IMR-90 (cell line): ENCODE measurements around the gene CCDC150. TPM values are rescaled to one million over a fixed set of nuclear protein-coding genes. Genes with fewer than 3 reads are reported as not detected.

Experiments used
- ATAC-seq: fragments of 200-7000 bp; cut with Tn5 transposase; 2 replicates; pipeline ENCODE4 v1.9.1; 2020; ENCODE audit warnings: low read depth, mild to moderate bottlenecking, moderate library complexity
- BruUV-seq: library from RNA; stranded (reverse); fragments of 400-500 nt; replicated peaks from 2 replicates; lab custom pipeline; 2021; lab: Mats Ljungman, UMichigan
- CTCF ChIA-PET: fragments of 300-600 bp; formaldehyde crosslinking; extraction: SDS; loops from one replicate; lab custom pipeline; 2021; ENCODE audit warnings: antibody characterized with exemption; lab: Yijun Ruan, JAX
- POLR2A ChIA-PET: fragments of 300-600 bp; sonication (Branson Sonifier 250); formaldehyde crosslinking; loops from one replicate; lab custom pipeline; 2022; ENCODE audit warnings: antibody characterized with exemption; ENCODE audit not compliant: unreplicated experiment; lab: Charles Lee
- DNase-seq: peaks from one replicate; pipeline ENCODE4 v3.0.0; 2013
- H2AFZ ChIP-seq: replicated peaks from 2 replicates; pipeline ENCODE3; 2013; ENCODE audit warnings: low read length, mild to moderate bottlenecking; ENCODE audit not compliant: poor library complexity
- H2AK5ac ChIP-seq: 2 replicates; pipeline ENCODE4 v1.6.1; 2013; ENCODE audit warnings: low read depth, low read length, inconsistent platforms
- H2AK9ac ChIP-seq: replicated peaks from 2 replicates; pipeline ENCODE3; 2013; ENCODE audit warnings: mild to moderate bottlenecking, low read depth, low read length, moderate library complexity; ENCODE audit not compliant: poor library complexity
- H2BK120ac ChIP-seq: 2 replicates; pipeline ENCODE4 v1.6.1; 2013; ENCODE audit warnings: low read depth, low read length, inconsistent platforms
- H2BK15ac ChIP-seq: 3 replicates; pipeline ENCODE4 v1.6.1; 2013; ENCODE audit warnings: low read depth, low read length, inconsistent platforms
- H2BK20ac ChIP-seq: 2 replicates; pipeline ENCODE4 v1.6.1; 2013; ENCODE audit warnings: low read depth, mild to moderate bottlenecking, inconsistent platforms, low read length, moderate library complexity
- H2BK5ac ChIP-seq: 2 replicates; pipeline ENCODE4 v1.6.1; 2013; ENCODE audit warnings: mild to moderate bottlenecking, low read depth, low read length, inconsistent platforms; ENCODE audit not compliant: poor library complexity, severe bottlenecking
- H3K14ac ChIP-seq: replicated peaks from 2 replicates; pipeline ENCODE4 v1.6.1; 2013; ENCODE audit warnings: low read depth, low read length, inconsistent platforms
- H3K18ac ChIP-seq: 2 replicates; pipeline ENCODE4 v1.6.1; 2013; ENCODE audit warnings: low read depth, low read length, control low read depth
- H3K23ac ChIP-seq: 2 replicates; pipeline ENCODE4 v1.6.1; 2013; ENCODE audit warnings: low read depth, low read length, inconsistent platforms
- H3K27ac ChIP-seq: 2 replicates; pipeline ENCODE4 v1.5.1; 2013; ENCODE audit warnings: mild to moderate bottlenecking, control low read depth, low read length; ENCODE audit not compliant: insufficient read depth
- H3K27me3 ChIP-seq: 2 replicates; pipeline ENCODE4 v1.6.1; 2013; ENCODE audit warnings: low read length; ENCODE audit not compliant: control insufficient read depth, insufficient read depth
- H3K36me3 ChIP-seq: 2 replicates; pipeline ENCODE4 v1.6.1; 2013; ENCODE audit warnings: low read length, mixed read lengths; ENCODE audit not compliant: control insufficient read depth, insufficient read depth
- H3K4ac ChIP-seq: 2 replicates; pipeline ENCODE4 v1.6.1; 2013; ENCODE audit warnings: low read depth, low read length, inconsistent platforms
- H3K4me1 ChIP-seq: 2 replicates; pipeline ENCODE4 v1.6.1; 2013; ENCODE audit warnings: low read length, mixed read lengths; ENCODE audit not compliant: control insufficient read depth, insufficient read depth
- H3K4me2 ChIP-seq: 2 replicates; pipeline ENCODE4 v1.6.1; 2013; ENCODE audit warnings: low read depth, mild to moderate bottlenecking, control low read depth, low read length, moderate library complexity
- H3K4me3 ChIP-seq: 2 replicates; pipeline ENCODE4 v1.5.1; 2013; ENCODE audit warnings: low read depth, mild to moderate bottlenecking, control low read depth, low read length, moderate library complexity; ENCODE audit not compliant: insufficient read depth
- H3K56ac ChIP-seq: 2 replicates; pipeline ENCODE4 v1.6.1; 2013; ENCODE audit warnings: low read length, inconsistent platforms; ENCODE audit not compliant: insufficient read depth; ENCODE audit errors: extremely low read depth
- H3K79me1 ChIP-seq, 2 experiments: 2 replicates each; pipeline ENCODE4 v1.6.1; 2013; ENCODE audit warnings: low read length in 2 of 2, inconsistent platforms in 1 of 2, low read depth in 1 of 2
- H3K9ac ChIP-seq: 2 replicates; pipeline ENCODE4 v1.6.1; 2013; ENCODE audit warnings: low read depth, low read length, control low read depth
- H3K9me1 ChIP-seq: 2 replicates; pipeline ENCODE4 v1.6.1; 2013; ENCODE audit warnings: low read length, inconsistent platforms; ENCODE audit not compliant: insufficient read depth
- H3K9me3 ChIP-seq: 2 replicates; pipeline ENCODE4 v1.6.1; 2013; ENCODE audit warnings: low read length; ENCODE audit not compliant: control insufficient read depth, insufficient read depth
- H4K20me1 ChIP-seq: 2 replicates; pipeline ENCODE4 v1.6.1; 2013; ENCODE audit warnings: low read length, inconsistent platforms; ENCODE audit not compliant: insufficient read depth
- H4K5ac ChIP-seq: 2 replicates; pipeline ENCODE4 v1.6.1; 2013; ENCODE audit warnings: mild to moderate bottlenecking, low read depth, low read length, control low read depth
- H4K8ac ChIP-seq, 2 experiments: 2 replicates each; pipeline ENCODE4 v1.6.1; 2013; ENCODE audit warnings: low read depth in 2 of 2, low read length in 2 of 2, control low read depth in 1 of 2, inconsistent platforms in 1 of 2
- H4K91ac ChIP-seq: 2 replicates; pipeline ENCODE4 v1.6.1; 2013; ENCODE audit warnings: low read depth, low read length, inconsistent platforms; ENCODE audit not compliant: insufficient read depth
- BHLHE40 ChIP-seq: fragments of 150-350 bp; IDR thresholded peaks from 2 replicates; pipeline ENCODE4 v1.6.1; 2016; ENCODE audit warnings: mild to moderate bottlenecking, low read depth, low read length
- CEBPB ChIP-seq: IDR thresholded peaks from 2 replicates; pipeline ENCODE4 v1.6.1; 2012; ENCODE audit warnings: low read depth, low read length, improper control_type of control experiment
- CHD1 ChIP-seq: IDR thresholded peaks from 2 replicates; pipeline ENCODE4 v1.6.1; 2012; ENCODE audit warnings: low read depth, low read length, improper control_type of control experiment
- CTCF ChIP-seq: conservative IDR thresholded peaks from 2 replicates; pipeline ENCODE4 v1.5.1; 2012; ENCODE audit warnings: mild to moderate bottlenecking, low read depth, low read length, improper control_type of control experiment
- ELK1 ChIP-seq: fragments of 150-350 bp; IDR thresholded peaks from 2 replicates; pipeline ENCODE4 v1.6.1; 2016; ENCODE audit warnings: low read depth, mild to moderate bottlenecking, low read length, moderate library complexity, borderline replicate concordance
- FOS ChIP-seq: fragments of 150-350 bp; IDR thresholded peaks from 2 replicates; pipeline ENCODE4 v1.6.1; 2016; ENCODE audit warnings: low read depth, low read length
- MAFK ChIP-seq: IDR thresholded peaks from 2 replicates; pipeline ENCODE4 v1.6.1; 2012; ENCODE audit warnings: low read depth, low read length, improper control_type of control experiment
- MAZ ChIP-seq: IDR thresholded peaks from 2 replicates; pipeline ENCODE4 v1.6.1; 2012; ENCODE audit warnings: low read depth, mild to moderate bottlenecking, low read length, improper control_type of control experiment, moderate library complexity, borderline replicate concordance
- MXI1 ChIP-seq: IDR thresholded peaks from 2 replicates; pipeline ENCODE4 v1.6.1; 2012; ENCODE audit warnings: low read depth, mild to moderate bottlenecking, low read length, moderate library complexity, borderline replicate concordance
- NFE2L2 ChIP-seq: fragments of 150-350 bp; IDR thresholded peaks from 2 replicates; pipeline ENCODE4 v1.6.1; 2016; ENCODE audit warnings: low read depth, mild to moderate bottlenecking, low read length
- POLR2A ChIP-seq: IDR thresholded peaks from 2 replicates; pipeline ENCODE4 v1.6.1; 2012; ENCODE audit warnings: mild to moderate bottlenecking, low read depth, low read length
- RAD21 ChIP-seq: IDR thresholded peaks from 2 replicates; pipeline ENCODE4 v1.6.1; 2012; ENCODE audit warnings: low read length, improper control_type of control experiment
- RCOR1 ChIP-seq: IDR thresholded peaks from 2 replicates; pipeline ENCODE4 v1.6.1; 2012; ENCODE audit warnings: mild to moderate bottlenecking, low read length, improper control_type of control experiment; ENCODE audit not compliant: insufficient replicate concordance
- RFX5 ChIP-seq: IDR thresholded peaks from 2 replicates; pipeline ENCODE4 v1.8.0; 2012; ENCODE audit warnings: low read depth, mild to moderate bottlenecking, low read length, moderate library complexity
- SMC3 ChIP-seq: fragments of 150-350 bp; IDR thresholded peaks from 2 replicates; pipeline ENCODE4 v1.6.1; 2016; ENCODE audit warnings: low read depth, mild to moderate bottlenecking, antibody characterized with exemption, low read length, moderate library complexity
- WGBS, 2 experiments: methylation state at CpG; one replicate each; pipeline versions ENCODE4 v1.1.5 to v1.1.7; 2013; ENCODE audit warnings: missing lambda C conversion rate in 2 of 2; ENCODE audit not compliant: insufficient read length in 1 of 2; ENCODE audit errors: extremely low coverage in 2 of 2; 5-methylcytosine and 5-hydroxymethylcytosine counted together
- dilution Hi-C: fragments of 300-500 bp; cut with HindIII; formaldehyde crosslinking; loops from one replicate; pipeline ENCODE4 v1.14.3; 2018; ENCODE audit warnings: low sequenced_read_pairs; ENCODE audit not compliant: unreplicated experiment
- in situ Hi-C: fragments of 300-500 bp; cut with MboI; formaldehyde crosslinking; loops from 3 replicates; pipeline ENCODE4 v1.14.3; 2019; ENCODE audit warnings: low sequenced_read_pairs, inconsistent platforms, mixed read lengths
- intact Hi-C: fragments of 100-400 bp; cut with micrococcal nuclease; formaldehyde crosslinking; loops from 2 replicates; pipeline ENCODE4 v1.10.0; 2022
- polyA plus RNA-seq, 3 experiments: library from polyadenylated mRNA; depleted of rRNA; stranded (reverse); fragments of >200 nt; gene quantifications; 2 replicates each; pipeline ENCODE4 v1.2.3, GENCODE V29; 2012; ENCODE audit warnings: low replicate concordance in 1 of 3
- total RNA-seq: library from RNA; depleted of rRNA; stranded (reverse); fragments of >200 nt; gene quantifications from 2 replicates; pipeline ENCODE4 v1.2.3, GENCODE V29; 2012

CCDC150 gene
- total and polyA plus RNA-seq, 2 of the 4 experiments (the other 2 are of a cell fraction): 3.8 to 4.3 TPM

- BruUV-seq: no TSS peak
- Histone ChIP-seq H3K4me2 (no peak overlapping the region), H3K9me3 (no peaks in the 10 kb centered on the region), H3K27me3 (no peaks in the 10 kb centered on the region), H3K18ac (no peak overlapping the region), H2BK5ac (no peak overlapping the region), H2AK9ac (no peak overlapping the region), H3K4me1 (no peaks in the 10 kb centered on the region), H3K4ac (no peak overlapping the region), H4K5ac (no peak overlapping the region), H3K4me3 (no peak overlapping the region), H3K14ac (no peak overlapping the region), H3K9ac (no peak overlapping the region), H3K23ac (no peak overlapping the region), H3K27ac (no peak overlapping the region), H2BK15ac (no peak overlapping the region), H2AK5ac (no peak overlapping the region), H4K91ac (no peak overlapping the region), H4K8ac (no peak overlapping the region), H2BK120ac (no peak overlapping the region), H3K56ac (no peak overlapping the region), H2BK20ac (no peak overlapping the region), H3K36me3 (no peaks in the 10 kb centered on the region), H3K9me1 (no peaks in the 10 kb centered on the region), H2AFZ (no peak overlapping the region), H4K20me1 (no peaks in the 10 kb centered on the region), H3K79me1 (no peaks in the 10 kb centered on the region)
- POLR2A ChIA-PET: no interaction called here
- CTCF ChIA-PET: no interaction called here
- ATAC-seq (no peak), DNase-seq (no peak)
- dilution Hi-C loops (no loop called here), in situ Hi-C loops (no loop called here), intact Hi-C loops (no loop called here)
- no CpG with 5 or more reads among the region's 2 CpGs for WGBS, 2 experiments
- no peak for TF ChIP-seq CHD1
- TF ChIP-seq BHLHE40: no peak
- TF ChIP-seq MXI1: no peak
- TF ChIP-seq RFX5: no peak
- no peak for TF ChIP-seq RCOR1
- TF ChIP-seq MAFK: no peak
- TF ChIP-seq ELK1: no peak
- no peak for TF ChIP-seq POLR2A
- TF ChIP-seq CTCF: no peak
- no peak for TF ChIP-seq RAD21
- TF ChIP-seq CEBPB: no peak
- no peak for TF ChIP-seq MAZ
- no peak for TF ChIP-seq NFE2L2
- TF ChIP-seq SMC3: no peak
- no peak for TF ChIP-seq FOS
Observed at GRCh38 chr2:196613302-196613701, 26.2 kb upstream of the CCDC150 start.
